CD4-positive, alpha-beta T cell treated with Interleukin-15 for 4 hours (primary cell): ENCODE measurements around the gene YPEL2.

Experiments used
- DNase-seq: peaks from one replicate; pipeline ENCODE4 v3.0.0-alpha.2; 2020; ENCODE audit warnings: low spot score

YPEL2 gene

DNA sequence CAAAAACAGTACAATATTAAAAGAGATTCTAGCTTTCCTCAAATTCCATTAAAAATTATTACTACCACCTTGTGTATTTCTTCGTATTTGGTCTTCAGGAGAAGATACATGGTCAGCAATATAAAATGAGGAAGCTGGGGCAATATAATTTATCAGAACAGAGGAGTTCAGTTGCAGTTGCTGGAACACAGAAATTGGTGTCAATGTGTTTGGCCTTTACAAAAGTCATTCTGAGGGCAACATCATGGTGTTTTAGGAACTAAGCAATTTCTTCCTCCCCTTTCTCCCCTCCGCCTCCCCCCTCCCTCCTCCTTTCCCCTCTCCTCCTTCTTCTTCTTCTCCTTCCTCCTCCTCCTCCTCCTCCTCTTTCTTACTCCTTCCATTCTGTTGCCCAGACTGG is 102.1 kb downstream of the YPEL2 start:
- DNase-seq: no peak

DNA sequence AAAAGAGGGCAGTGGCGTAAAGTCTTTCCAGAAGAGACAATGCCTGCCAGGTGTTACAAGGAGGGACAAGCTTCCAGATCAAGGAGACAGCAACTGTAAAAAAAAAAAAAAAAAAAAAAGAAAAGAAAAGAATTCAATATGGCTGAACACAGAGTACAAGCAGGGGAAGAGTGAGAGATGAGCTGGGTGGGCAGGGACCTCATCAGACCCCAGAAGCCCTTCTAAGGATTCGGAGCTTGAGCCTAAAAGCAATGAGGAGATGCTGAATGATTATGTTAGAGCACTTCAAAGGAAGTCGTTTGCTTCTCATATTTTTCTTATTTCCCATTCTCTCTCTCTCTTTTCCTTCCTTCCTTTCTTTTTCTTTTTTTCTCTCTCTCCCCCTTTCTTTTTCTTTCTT is 103.0 kb downstream of the YPEL2 start:
- DNase-seq: no peak

DNA sequence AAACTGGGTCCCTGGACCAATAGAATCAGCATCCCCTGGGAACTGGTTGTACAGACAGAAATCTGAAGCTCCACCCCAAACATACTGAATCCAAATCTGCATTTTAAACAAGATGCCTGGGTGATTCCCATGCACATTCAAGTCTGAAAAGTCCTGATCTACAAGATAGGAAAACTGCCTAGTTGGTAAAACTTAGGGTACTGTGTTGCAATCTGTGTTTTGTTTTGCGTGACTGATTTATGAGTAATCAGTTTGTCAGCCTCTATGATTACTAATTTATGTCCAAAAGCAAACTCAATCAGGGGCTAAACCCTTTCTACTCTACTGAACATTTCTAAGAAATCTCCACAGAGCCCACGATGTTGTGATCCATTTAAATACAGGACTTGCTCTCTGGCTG is 103.8 kb downstream of the YPEL2 start:
- DNase-seq: peak; percentile 25

DNA sequence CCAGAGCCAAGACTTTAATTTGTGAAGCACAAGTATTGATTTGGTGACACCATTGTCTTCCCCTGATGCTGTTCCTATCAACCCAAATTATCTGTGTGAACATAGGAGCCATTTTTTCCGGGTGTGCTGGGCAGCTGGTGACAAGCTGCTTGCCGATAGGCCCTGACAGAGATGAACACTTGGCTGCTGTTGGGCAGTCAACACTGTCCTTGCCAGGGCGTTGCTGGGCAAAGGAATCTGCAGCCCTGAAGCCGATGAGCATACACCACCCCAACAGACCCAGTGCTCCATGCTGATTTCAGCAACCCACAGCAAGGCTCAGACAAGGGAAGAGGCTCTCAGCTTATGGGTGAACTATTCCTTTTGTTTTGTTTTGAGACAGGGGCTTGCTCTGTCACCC is 105.4 kb downstream of the YPEL2 start:
- no peak for DNase-seq

DNA sequence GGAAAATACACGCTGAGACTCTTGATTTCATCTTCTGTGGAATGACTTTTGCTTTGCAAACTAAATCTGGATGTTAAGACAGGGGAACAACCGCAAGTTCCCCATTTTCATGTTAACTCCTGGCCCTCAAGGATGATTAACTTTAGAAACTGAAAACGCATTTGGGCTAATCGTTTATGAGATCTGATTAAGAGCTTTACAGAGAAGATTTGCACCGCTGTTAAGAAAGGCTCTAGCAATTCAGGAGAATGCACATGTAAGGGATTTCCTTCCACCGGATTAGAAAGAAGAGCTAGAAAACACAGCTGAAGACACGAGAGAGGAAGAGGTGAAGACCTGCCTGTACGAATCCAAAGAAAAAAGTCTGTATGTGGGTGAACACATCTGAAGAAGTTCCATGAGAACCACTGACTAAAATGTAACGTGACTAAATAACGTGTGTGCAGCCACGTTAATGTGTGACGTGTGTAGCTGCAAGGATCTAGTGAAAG is 106.4 kb downstream of the YPEL2 start:
- DNase-seq: no peak

DNA sequence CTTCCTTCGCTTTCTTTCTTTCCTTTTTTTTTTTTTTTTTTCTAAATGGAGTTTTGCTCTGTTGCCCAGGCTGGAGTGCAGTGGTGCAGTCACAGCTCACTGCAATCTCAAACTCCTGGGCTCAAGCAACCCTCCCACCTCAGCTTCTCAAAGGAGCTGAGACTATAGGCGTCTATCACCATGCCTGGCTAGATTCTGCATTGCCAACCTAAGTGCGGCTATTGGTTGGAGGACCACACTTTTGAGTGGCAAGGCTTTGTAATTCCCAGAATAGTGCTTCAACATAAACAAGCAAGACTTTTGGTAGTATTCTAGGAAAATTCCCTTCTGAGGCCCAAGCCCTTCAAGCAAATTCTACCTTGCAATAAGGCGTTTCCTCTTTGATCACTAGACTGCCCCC is 107.8 kb downstream of the YPEL2 start:
- DNase-seq: no peak

DNA sequence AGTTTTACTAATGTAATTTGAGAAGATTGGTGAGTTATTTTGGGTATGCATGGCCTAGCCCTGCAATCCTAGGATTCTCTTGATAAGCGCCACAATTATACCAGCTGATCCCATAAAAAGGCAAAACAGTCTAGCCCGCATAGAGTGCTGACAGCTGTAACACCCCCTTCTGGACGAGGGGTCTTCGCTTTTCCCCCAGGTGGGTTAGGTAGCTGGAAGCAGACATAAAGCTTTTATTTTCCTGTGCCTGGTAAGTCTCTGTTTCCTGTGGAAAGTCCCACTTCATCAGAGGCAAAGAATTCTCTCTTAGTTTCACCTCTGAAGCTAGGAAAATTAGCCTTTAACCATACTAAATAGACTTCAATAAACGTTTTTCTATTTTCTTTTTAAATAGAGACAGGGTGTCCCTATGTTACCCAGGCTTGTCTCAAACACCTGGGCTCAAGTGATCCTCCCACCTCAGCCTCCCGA is 108.3 kb downstream of the YPEL2 start:
- no peak for DNase-seq

DNA sequence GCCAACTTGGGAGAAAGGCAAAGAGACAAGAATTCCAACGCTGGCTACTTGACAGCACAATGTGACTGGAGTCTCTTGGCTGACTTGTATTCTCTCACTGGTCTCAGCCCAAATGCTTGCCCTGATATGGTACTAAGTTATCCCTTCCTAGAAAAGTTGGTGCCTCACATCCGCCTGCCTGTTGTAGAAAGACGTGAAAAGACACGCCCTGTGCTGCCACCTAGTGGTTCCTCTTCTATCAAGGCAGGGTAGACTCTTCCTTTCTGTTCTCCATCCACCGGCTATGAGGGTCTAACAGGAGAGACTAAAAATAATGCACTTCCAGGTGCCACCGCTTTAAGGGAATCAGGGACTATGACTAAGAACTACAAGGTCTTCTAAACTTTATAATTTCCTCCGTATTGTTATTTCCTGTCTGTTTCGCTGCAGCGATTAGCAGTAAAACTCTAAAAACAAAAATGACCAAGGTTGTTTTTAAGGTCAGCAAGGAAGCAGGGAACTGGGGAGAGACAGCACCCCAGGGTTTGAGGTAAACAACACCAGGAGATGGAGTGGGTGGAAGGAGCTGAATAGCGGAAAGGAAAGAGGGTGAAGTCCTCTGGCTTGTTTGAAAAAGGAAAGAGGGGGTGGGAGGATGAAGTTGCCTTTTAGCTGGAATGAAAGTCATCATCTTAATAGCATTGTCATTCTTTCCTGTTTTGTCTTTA is 109.5 kb downstream of the YPEL2 start:
- peak; percentile 89 for DNase-seq

DNA sequence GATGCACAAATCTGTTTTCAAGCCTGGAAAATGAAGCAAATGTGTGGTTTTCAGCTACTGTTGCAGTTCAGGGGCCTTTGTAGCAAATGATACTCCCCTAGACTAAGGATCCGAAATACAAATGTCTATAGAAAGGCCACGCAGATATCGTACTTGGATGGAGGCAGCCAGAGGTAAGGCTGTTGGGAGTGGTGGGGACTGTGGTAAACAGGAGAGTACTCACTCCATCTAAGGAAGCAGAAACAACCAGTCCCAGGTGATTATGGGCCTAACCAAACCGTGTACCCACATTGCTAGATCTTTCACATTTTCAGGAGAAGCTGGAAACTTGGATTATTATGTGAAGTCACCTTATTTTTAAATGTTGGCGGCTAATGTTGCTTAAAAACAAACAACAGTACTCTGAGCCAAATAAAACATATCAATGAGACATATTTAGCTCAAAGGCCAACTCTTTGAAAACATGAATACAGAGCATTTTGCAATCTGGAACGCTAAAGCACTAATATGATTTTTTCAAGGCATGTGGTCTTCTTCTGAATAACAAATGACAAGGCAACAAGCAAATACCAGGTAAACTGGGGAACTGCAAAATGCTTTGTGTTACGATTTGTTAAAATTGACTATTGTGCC is 110.1 kb downstream of the YPEL2 start:
- no peak for DNase-seq

DNA sequence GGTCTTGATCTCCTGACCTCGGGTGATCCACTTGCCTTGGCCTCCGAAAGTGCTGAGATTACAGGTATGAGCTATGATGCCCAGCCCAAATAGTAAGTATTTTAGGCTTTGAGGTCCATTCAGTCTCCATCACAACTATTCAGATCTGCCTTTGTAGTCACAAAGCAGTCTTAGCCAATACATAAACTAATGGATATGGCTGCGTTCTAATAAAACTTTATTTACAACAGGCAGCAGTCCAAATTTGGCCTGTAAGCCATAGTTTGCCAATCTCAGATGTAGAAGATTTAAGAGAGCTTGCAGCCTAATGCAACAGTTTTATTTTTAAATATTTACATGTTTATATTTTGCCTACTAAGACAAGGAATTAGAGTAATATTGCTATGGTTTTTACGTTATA is 111.7 kb downstream of the YPEL2 start:
- DNase-seq: no peak
